Skeletal muscle satellite cell (primary cell): ENCODE measurements around the gene SURF1. TPM values are rescaled to one million over a fixed set of nuclear protein-coding genes. Genes with fewer than 3 reads are reported as not detected.

Experiments used
- H3K27me3 ChIP-seq: 2 replicates; pipeline ENCODE4 v1.7.0; 2013; ENCODE audit warnings: low read length; ENCODE audit not compliant: control insufficient read depth, insufficient read depth
- H3K36me3 ChIP-seq: 2 replicates; pipeline ENCODE4 v1.7.0; 2013; ENCODE audit warnings: mild to moderate bottlenecking, control low read depth, low read length; ENCODE audit not compliant: insufficient read depth
- H3K4me1 ChIP-seq: 2 replicates; pipeline ENCODE4 v1.7.0; 2013; ENCODE audit warnings: low read length; ENCODE audit not compliant: control insufficient read depth, insufficient read depth
- H3K4me2 ChIP-seq: 2 replicates; pipeline ENCODE4 v1.7.0; 2013; ENCODE audit warnings: mild to moderate bottlenecking, low read length
- H3K4me3 ChIP-seq: 2 replicates; pipeline ENCODE4 v1.7.0; 2013; ENCODE audit warnings: low read length
- H3K9ac ChIP-seq: 2 replicates; pipeline ENCODE4 v1.7.0; 2013; ENCODE audit warnings: mild to moderate bottlenecking, low read depth, low read length, moderate library complexity
- H3K9me3 ChIP-seq: replicated peaks from 2 replicates; pipeline ENCODE4 v1.7.0; 2013; ENCODE audit warnings: mild to moderate bottlenecking, control low read depth, low read length
- small RNA-seq: library from RNA; depleted of rRNA; stranded (forward); fragments of <200 nt; gene quantifications from one replicate; pipeline ENCODE3, GENCODE V24; 2012

Gene SURF1

DNA sequence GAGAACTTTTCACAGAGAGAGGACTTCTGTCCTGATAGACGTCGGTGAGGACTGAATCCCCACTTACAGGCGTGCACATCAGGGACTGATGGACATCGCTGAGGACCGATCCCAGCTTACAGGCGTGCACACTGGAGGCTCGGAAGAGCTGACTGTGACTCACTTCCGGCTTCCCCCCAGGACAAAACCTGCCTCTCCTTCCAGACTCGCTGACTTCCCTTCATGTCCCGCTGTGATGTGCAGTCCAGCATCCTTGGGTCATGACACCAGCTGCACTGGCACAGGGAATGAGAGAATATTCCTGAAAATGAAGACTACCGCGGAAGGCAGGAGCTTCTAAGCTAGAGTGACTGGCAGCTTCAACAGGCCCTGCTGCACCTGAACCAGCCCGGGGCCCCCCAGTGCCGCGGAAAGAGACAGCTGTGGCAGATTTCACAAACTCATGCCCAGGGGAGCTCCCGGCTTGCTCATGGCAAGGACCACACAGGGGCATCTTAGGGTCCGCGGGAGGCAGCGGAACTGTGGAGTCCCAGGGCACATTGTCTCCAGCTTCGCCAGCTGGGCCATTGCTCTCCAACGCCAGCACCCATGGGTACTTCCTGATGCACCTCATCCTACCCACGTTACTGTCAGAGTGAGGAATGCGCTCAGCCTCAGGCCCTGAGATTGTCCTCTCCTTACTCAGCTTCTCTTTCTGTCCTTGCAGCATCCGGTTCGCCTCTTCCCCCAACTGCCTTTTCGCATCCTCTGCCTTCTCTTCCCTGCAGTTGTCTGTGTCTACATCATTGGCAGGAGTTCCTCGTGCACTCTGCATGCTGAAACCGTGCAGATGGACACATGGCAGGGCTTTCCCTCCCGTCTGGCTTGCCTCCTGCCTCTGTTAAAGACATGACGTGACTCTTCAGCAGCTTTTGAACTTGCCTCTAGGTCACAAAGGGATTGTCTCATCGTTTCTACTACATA lies 49.8 kb downstream of the SURF1 start:
- Histone ChIP-seq H3K9me3 (no peaks in the 10 kb centered on the region), H3K4me3 (no peak overlapping the region), H3K27me3 (peaks cover 36% of the 10 kb centered on the region), H3K4me1 (no peaks in the 10 kb centered on the region), H3K4me2 (no peak overlapping the region), H3K36me3 (no peaks in the 10 kb centered on the region), H3K9ac (no peak overlapping the region)

DNA sequence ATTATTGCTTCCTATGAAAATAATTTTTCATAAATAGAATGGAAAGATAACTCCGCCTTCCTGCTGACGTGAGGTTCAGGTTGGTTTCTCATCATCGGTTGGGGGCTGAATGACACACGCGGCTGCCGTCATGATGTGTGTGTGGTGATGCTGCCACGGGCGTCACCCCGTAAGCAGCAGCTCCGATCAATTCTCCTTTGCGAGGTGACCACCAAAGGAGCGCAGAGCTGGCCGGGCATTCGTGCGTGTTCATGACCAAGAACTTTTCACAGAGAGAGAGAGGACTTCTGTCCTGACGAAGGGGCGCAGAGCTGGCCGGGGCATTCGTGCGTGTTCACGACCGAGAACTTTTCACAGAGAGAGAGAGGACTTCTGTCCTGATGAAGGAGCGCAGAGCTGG lies 50.6 kb downstream of the SURF1 start:
- no peaks in the 10 kb centered on the region for H3K4me1 ChIP-seq
- no peak overlapping the region for H3K4me2 ChIP-seq
- no peaks in the 10 kb centered on the region for H3K9me3 ChIP-seq
- H3K9ac ChIP-seq = no peak overlapping the region
- H3K36me3 ChIP-seq = no peaks in the 10 kb centered on the region
- no peak overlapping the region for H3K4me3 ChIP-seq
- peaks cover 39% of the 10 kb centered on the region for H3K27me3 ChIP-seq

- Histone ChIP-seq H3K27me3 (peaks cover 41% of the 10 kb centered on the region), H3K4me3 (no peak overlapping the region), H3K4me1 (no peaks in the 10 kb centered on the region), H3K36me3 (no peaks in the 10 kb centered on the region), H3K9ac (no peak overlapping the region), H3K4me2 (no peak overlapping the region), H3K9me3 (no peaks in the 10 kb centered on the region)
These were observed 51.6 kb downstream of the SURF1 start for GRCh38 chr9:133304477-133305377.

DNA sequence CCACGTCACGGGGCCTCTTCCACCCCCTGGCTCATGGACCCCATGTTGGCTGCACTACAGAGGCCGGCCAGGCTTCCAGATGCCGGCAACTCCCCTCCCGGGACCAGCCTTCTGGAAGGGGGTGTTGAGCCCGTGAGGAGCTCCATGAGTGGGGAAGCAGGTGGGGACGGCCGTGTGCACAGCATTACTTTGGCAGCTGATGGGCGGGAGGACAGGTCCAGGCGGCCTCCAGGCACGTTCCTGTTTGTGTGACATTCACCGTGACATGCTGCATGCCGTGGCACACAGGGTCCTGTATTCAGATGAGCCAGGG lies 52.2 kb downstream of the SURF1 start:
- no peaks in the 10 kb centered on the region for H3K4me1 ChIP-seq
- no peak overlapping the region for H3K9ac ChIP-seq

GRCh38 chr9:133303266-133304157 lies 52.8 kb downstream of the SURF1 start:
- Histone ChIP-seq H3K27me3 (peaks cover 45% of the 10 kb centered on the region), H3K4me2 (no peak overlapping the region), H3K36me3 (no peaks in the 10 kb centered on the region), H3K9me3 (no peaks in the 10 kb centered on the region), H3K4me1 (no peaks in the 10 kb centered on the region), H3K9ac (no peak overlapping the region), H3K4me3 (no peak overlapping the region)

More for the DNA sequence above, 52.2 kb downstream of the SURF1 start:
- H3K4me2 ChIP-seq = no peak overlapping the region
- H3K27me3 ChIP-seq = peaks cover 45% of the 10 kb centered on the region
- H3K9me3 ChIP-seq = no peaks in the 10 kb centered on the region
- no peaks in the 10 kb centered on the region for H3K36me3 ChIP-seq
- no peak overlapping the region for H3K4me3 ChIP-seq

Small RNA genes within 50 kb of the gene (small RNA-seq; reads per million reads assigned to genes)
- gene RF00019 (not detected), gene SNORD24 (not detected), gene SNORD36A (not detected), gene SNORD36B (not detected), gene SNORD36C (not detected)
